Measurements from ENCODE around the gene SYT7.

The SYT7 gene

GRCh38 chr11:61488651-61489291 lies 92.1 kb downstream of the SYT7 start:
- no peak for DNase-seq (ENCODE audit: extremely low read depth, low read depth)
- TF ChIP-seq CTCF (IDR thresholded peaks at IDR 0.05; ENCODE audit: low read depth, low read length) = no peak

- TF ChIP-seq CTCF (IDR thresholded peaks at IDR 0.05; ENCODE audit: low read depth, low read length) = no peak
- no peak for DNase-seq (ENCODE audit: extremely low read depth, low read depth)
Observed at GRCh38 chr11:61487342-61488025, 93.4 kb downstream of the SYT7 start.

GRCh38 chr11:61486779-61487178 lies 94.1 kb downstream of the SYT7 start:
- DNase-seq (ENCODE audit: extremely low read depth, low read depth) = no peak
- no peak for TF ChIP-seq CTCF (IDR thresholded peaks at IDR 0.05; ENCODE audit: low read depth, low read length)

GRCh38 chr11:61486011-61486620 lies 94.8 kb downstream of the SYT7 start:
- TF ChIP-seq CTCF (IDR thresholded peaks at IDR 0.05; ENCODE audit: low read depth, low read length) = no peak
- no peak for DNase-seq (ENCODE audit: extremely low read depth, low read depth)

GRCh38 chr11:61485080-61485479 lies 95.8 kb downstream of the SYT7 start:
- TF ChIP-seq CTCF (IDR thresholded peaks at IDR 0.05; ENCODE audit: low read depth, low read length) = no peak
- no peak for DNase-seq (ENCODE audit: extremely low read depth, low read depth)

- DNase-seq (ENCODE audit: extremely low read depth, low read depth) = no peak
- TF ChIP-seq CTCF (IDR thresholded peaks at IDR 0.05; ENCODE audit: low read depth, low read length) = no peak
Observed at GRCh38 chr11:61484541-61484940, 96.3 kb downstream of the SYT7 start.

GRCh38 chr11:61482513-61482912 lies 98.4 kb downstream of the SYT7 start:
- peak; percentile 59 for TF ChIP-seq CTCF (IDR thresholded peaks at IDR 0.05; ENCODE audit: low read depth, low read length)
- no peak for DNase-seq (ENCODE audit: extremely low read depth, low read depth)

Data from AG09319 (cell line).